ENCODE data around the gene IFT81. TPM values are rescaled to one million over a fixed set of nuclear protein-coding genes. Genes with fewer than 3 reads are reported as not detected.

Gene IFT81
- polyA plus RNA-seq, 2 of the 4 experiments (the other 2 are of a cell fraction), result 40.7 to 73.4 TPM

GRCh38 chr12:110108309-110109036, 15.7 kb upstream of the IFT81 start:
- Histone ChIP-seq H3K4me1 (peaks cover 57% of the 10 kb centered on the region), H3K4me2 (peak overlapping the region; percentile 74), H3K4me3 (peak overlapping the region; percentile 9; the same call in 2 of the 3 replicates), H3K9me3 (peaks cover 13% of the 10 kb centered on the region), H3K27ac (peak overlapping the region; percentile 95 to 96)
- ChIA-PET CTCF (interaction anchor here (1.3 to 2.4 kb wide), 2 partner anchors 66 to 323 kb away, joined by 3 to 11 read pairs; no protein-coding TSS in a partner anchor), POLR2A (interaction anchor here (0.9 to 3.0 kb wide), 9 partner anchors 13 to 323 kb away, joined by 3 to 26 read pairs (median 5); partner anchors contain the start of gene IFT81)
- WGBS (ENCODE audit: missing lambda C conversion rate), result 6% methylated on average over 8 of the region's 8 CpGs
- FAIRE-seq, result no peak
- DNase-seq (ENCODE audit: low read depth in 1 of 2, low spot score in 1 of 2), result peak; percentile 21 to 71
- TF ChIP-seq HOXA7 (CRISPR knock-in tag; IDR thresholded peaks at IDR 0.05) (peak; percentile 83), KDM1A (IDR thresholded peaks at IDR 0.05; ENCODE audit: low read depth) (peak; percentile 21; the same call in 1 of the 2 replicates), CBX8 (IDR thresholded peaks at IDR 0.05) (no peak), ZNF302 (CRISPR knock-in tag; IDR thresholded peaks at IDR 0.05) (peak; percentile 20; the same call in 1 of the 2 replicates), FOSB (CRISPR knock-in tag; IDR thresholded peaks at IDR 0.05) (peak; percentile 58; the same call in 1 of the 2 replicates), HOXB13 (CRISPR knock-in tag; IDR thresholded peaks at IDR 0.05; ENCODE audit: low read depth) (peak; percentile 88), HOXB5 (CRISPR knock-in tag; IDR thresholded peaks at IDR 0.05) (peak; percentile 61), EHF (CRISPR knock-in tag; IDR thresholded peaks at IDR 0.05) (peak; percentile 86), ATOH8 (CRISPR knock-in tag; IDR thresholded peaks at IDR 0.05; ENCODE audit: low read depth) (peak; percentile 66; the same call in 1 of the 2 replicates), RARB (CRISPR knock-in tag; IDR thresholded peaks at IDR 0.05) (no peak; the same call in 1 of the 2 replicates), E2F6 (IDR thresholded peaks at IDR 0.05; ENCODE audit: borderline replicate concordance, low read depth) (peak; percentile 6; the same call in 1 of the 2 replicates), REST (IDR thresholded peaks at IDR 0.05) (no peak), TFCP2L1 (CRISPR knock-in tag; IDR thresholded peaks at IDR 0.05) (peak; percentile 49; the same call in 1 of the 2 replicates)
- peak; percentile 48 to 64 for ATAC-seq

- POLR2A ChIA-PET, result interaction anchor here (0.9 to 3.0 kb wide), 9 partner anchors 12 to 322 kb away, joined by 3 to 26 read pairs (median 5); partner anchors contain the start of gene IFT81
- peaks cover 13% of the 10 kb centered on the region for H3K9me3 ChIP-seq
- WGBS (ENCODE audit: missing lambda C conversion rate), result 1% methylated on average over 13 of the region's 13 CpGs
- DNase-seq (ENCODE audit: low read depth in 1 of 2, low spot score in 1 of 2) (peak; percentile 77 to 100), FAIRE-seq (peak; percentile 54), ATAC-seq (peak; percentile 83)
- CTCF ChIA-PET, result interaction anchor here (0.9 to 1.7 kb wide), 2 partner anchors 10 to 115 kb away, joined by 4 to 7 read pairs; no protein-coding TSS in a partner anchor
- peak overlapping the region; percentile 74 for H3K4me2 ChIP-seq
- H3K4me1 ChIP-seq, result peaks cover 55% of the 10 kb centered on the region
- H3K27ac ChIP-seq, result peak overlapping the region; percentile 95 to 96
- H3K4me3 ChIP-seq, result peak overlapping the region; percentile 4; the same call in 1 of the 3 replicates
- TF ChIP-seq E2F6 (IDR thresholded peaks at IDR 0.05; ENCODE audit: borderline replicate concordance, low read depth), result 0 out of 2 replicates have a peak, but pooled peaks have one; percentile 25
- peak; percentile 99 for TF ChIP-seq GATA3 (IDR thresholded peaks at IDR 0.05; ENCODE audit: borderline replicate concordance)
- no peak for TF ChIP-seq CBX2 (IDR thresholded peaks at IDR 0.05; ENCODE audit: borderline replicate concordance, low read depth)
- TF ChIP-seq ZSCAN20 (CRISPR knock-in tag; IDR thresholded peaks at IDR 0.05), result peak; percentile 81
- 0 out of 2 replicates have a peak, but pooled peaks have one; percentile 26 for TF ChIP-seq MYC (IDR thresholded peaks at IDR 0.05; ENCODE audit: borderline replicate concordance, low read length)
- peak; percentile 88 for TF ChIP-seq HOXB5 (CRISPR knock-in tag; IDR thresholded peaks at IDR 0.05)
- peak; percentile 87 for TF ChIP-seq ATOH8 (CRISPR knock-in tag; IDR thresholded peaks at IDR 0.05; ENCODE audit: low read depth)
- peak; percentile 85 for TF ChIP-seq MAX (IDR thresholded peaks at IDR 0.05)
- TF ChIP-seq ZNF302 (CRISPR knock-in tag; IDR thresholded peaks at IDR 0.05), result no peak; the same call in 1 of the 2 replicates
- TF ChIP-seq BCL3 (IDR thresholded peaks at IDR 0.05), result peak; percentile 96; the same call in 2 of the 3 replicates
- no peak for TF ChIP-seq CBX8 (IDR thresholded peaks at IDR 0.05)
- peak; percentile 99 for TF ChIP-seq JUN (IDR thresholded peaks at IDR 0.05)
- TF ChIP-seq EHF (CRISPR knock-in tag; IDR thresholded peaks at IDR 0.05), result peak; percentile 95
- TF ChIP-seq HES2 (IDR thresholded peaks at IDR 0.05), result peak; percentile 88
- peak; percentile 95 to 96 for TF ChIP-seq CEBPB (IDR thresholded peaks at IDR 0.05)
These were observed 14.9 kb upstream of the IFT81 start for GRCh38 chr12:110109037-110109836.
